GM18868 (cell line): Measurements from ENCODE around the gene FNIP2.

Experiments
- ATAC-seq: cut with Tn5 transposase; IDR thresholded peaks from one replicate; pipeline ENCODE4 v1.9.1; 2021; ENCODE audit warnings: mild to moderate bottlenecking, moderate library complexity; ENCODE audit not compliant: unreplicated experiment

FNIP2 gene

DNA sequence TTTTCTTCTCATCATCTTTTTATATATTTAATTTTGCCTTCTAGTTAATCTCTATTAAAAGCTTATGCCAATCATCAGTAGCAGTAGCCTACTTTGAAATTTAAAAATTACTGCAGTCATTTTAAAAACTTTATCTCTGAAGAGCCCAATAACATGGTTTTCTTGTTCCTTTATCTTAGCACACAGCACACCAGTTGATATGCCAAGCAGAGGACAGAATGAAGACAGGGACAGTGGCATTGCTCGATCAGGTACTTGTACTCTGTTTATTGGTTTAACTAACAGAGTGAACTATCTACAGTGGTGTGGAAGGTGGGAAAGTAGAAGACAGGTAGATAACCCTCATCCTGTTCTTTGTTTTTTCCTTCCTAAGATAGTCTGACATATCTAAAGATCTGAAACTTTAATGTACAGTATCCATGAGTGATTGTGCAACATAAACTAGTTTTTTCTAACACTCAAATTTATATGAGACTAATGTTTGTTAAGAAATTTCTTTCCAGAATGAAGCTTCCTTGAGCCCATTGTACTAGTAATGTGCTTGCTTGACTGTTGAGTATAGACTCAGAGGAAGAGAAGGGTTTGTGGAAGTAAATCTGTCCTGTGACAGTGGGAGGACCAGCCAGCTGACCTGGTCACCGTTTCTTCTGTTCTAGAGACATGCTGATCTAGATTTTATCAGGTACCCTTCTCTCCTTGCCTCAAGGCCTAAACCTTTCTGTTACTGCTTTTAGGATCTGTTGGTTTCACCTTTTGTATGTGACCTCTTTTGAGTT, 66.6 kb downstream of the FNIP2 start:
- no peak for ATAC-seq

DNA sequence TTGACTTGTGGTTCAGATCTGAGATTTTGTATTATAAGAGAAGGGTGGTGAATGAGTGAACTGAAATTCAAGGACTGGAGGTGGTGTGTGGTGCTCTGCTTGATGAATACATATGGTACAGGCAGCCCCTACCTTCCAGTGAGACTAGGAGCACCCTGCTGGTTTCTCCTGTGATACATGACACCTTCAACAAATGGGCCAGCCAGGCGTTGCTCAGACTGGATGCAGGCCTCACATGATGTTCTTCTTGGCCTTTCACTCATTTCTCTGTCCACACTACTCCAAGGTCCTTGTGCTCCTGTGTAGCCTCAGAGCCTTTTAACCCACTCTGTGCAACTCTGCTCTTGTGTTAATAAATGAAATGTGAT, 67.2 kb downstream of the FNIP2 start:
- ATAC-seq = no peak

DNA sequence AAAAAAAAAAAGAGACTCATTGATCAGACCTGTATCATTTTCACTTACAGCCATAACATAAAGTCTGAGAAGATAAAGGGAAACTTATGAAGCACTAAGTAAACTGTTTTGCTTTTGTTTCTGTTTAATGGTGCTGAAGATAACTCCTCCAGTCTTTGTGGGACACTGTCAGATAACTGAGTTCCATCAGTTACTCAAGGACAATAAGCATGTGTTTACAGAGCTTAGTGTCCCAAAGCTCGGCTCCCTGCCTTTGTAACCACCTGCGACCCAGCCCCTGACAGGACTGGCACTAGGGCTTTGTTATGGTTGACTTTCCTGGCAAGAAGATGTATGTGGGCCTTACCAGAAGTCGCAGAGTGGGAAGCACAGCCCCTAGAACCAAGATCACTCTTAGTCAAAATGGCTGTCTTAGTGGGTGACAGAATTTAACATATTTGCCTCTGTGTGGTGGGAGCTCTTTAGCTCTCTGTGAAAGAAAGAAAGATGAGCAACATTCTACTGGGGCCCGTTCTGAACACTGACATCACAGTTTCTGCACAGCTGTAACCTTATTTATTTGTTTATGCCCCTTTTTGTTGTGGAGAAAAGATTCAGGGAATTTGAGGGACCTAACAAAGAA, 68.1 kb downstream of the FNIP2 start:
- no peak for ATAC-seq

DNA sequence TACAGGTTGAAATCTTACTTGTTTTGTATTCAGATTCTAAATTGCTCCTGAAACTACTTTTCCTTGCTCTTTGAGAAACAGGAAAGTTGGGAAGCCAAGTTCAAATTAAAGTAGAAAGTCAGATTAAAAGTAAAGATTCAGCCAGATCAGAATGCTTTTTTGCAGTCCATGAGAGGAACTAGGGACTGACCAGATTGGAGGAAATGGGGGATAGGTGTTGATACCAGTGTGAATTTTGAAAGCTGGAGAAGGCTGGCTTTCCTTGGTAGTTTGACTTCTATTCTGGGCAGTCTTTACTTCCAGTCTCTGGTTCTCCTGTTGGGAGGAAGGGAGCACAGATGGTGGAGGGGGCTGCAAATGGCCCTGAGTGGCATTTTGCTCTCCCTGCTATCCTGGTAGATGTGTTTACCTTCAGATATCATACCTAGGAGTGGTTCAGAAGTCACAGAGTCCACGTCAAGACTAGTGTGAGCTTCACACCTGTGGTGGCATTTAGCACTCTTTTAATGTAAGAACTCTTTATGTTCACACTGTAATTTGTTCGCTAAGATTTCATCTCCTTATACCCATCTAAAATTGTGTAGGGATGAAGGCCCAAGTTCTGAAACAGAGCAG, 68.8 kb downstream of the FNIP2 start:
- ATAC-seq = no peak

DNA sequence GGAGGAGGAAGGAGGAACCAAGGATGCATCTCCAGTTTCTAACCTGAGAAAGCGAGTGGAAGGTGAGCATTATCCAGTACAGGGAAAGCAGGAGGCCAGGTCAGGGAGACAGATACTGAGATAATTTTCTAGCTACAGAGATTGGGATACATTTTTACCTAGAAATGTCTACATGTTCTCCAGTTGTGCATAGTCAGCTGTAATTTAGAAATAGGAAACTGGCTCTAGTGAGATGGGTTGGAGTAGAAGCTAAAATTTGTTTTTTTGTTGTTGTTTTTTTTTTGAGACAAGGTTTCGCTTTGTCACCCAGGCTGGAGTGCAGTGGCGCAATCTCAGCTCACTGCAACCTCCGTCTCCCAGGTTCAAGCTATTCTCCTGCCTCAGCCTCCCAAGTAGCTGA, 71.3 kb downstream of the FNIP2 start:
- ATAC-seq = no peak

DNA sequence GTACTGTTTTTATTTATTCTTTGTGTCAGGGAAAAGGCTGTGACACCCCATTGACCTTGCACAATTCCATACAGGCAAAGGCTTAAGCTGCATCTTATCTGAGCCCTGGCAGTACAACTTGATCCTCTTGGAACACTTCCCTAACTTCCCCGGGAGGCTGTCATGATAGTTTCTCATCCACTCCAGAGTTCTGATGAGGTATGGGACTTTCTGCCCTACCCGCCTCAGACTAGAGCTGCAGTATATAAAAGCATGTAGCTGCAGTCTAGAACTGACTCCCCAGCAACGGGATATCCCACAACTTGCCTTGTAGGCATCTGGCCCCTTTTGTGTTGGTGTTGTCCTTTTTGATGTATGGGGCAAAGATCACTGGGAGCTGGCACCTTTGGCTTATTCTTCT, 72.7 kb downstream of the FNIP2 start:
- no peak for ATAC-seq

DNA sequence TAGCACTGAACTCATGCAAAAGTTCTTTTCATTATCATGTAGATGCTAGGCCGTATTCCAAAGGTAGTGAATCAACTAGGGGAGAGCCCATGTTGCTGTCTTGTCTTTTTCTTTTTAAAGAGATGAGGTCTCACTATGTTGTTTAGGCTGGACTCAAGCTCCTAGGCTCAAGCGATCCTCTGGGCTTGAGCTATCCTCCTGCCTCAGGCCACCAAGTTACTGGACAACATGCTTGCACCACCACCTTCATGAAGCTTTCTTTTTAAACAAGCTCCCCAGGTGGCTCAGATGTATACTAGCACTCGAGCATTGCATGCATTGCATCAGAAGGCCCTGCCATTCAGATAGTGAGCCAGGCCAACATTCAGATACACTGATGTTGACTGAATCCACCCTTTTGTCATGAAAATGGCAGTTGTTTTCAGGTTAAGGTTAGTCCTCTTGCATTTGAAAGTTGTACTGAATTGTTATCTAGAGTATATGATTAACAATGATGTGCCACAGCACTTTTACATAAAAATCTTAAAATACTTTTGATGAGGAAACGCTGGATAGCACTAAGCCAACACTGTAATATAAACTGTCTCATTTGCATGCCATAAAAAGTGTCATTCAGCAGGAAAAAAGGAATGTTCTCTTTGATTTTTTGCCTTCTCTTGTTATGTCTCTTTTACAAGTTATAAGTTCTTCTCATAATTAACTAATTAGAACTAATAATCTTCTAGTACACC, 76.7 kb downstream of the FNIP2 start:
- ATAC-seq = no peak

DNA sequence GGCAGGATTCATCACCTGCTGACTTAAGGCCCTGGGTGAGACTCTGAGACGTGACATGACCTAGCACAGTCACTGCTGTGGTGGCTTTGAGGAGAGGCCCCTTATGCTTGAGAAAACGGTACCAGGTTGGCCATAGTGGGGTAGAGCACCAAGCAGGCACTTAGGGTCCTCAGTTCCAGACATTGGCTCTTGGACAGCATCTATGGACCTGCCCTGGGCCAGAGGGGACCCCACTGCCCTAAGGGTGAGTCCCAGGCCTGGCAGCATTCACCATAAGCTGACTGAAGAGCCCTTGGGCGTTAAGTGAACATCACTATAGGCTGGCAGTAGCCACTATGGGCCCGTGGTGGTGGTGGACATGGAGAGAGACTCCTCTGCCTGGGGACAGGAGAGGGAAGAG, 78.7 kb downstream of the FNIP2 start:
- ATAC-seq = no peak

DNA sequence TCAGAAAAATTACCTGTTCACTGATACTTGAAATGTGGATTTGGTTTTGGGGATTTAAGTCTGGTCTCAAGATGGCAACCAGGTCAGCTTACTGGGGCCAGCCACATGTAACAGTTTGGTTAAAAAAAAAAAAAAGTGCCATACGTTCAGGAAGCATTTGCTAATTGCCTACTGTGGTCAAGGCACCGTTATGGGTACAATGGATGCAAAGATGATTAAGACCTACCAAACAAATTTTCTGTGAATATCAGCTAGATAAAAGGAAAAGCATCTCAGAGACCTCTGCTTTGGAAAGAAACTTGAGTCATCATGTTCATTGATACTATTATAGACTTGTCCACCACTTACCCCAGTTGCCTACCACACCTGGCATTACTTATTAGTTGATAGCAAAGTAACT, 80.9 kb downstream of the FNIP2 start:
- ATAC-seq = no peak

DNA sequence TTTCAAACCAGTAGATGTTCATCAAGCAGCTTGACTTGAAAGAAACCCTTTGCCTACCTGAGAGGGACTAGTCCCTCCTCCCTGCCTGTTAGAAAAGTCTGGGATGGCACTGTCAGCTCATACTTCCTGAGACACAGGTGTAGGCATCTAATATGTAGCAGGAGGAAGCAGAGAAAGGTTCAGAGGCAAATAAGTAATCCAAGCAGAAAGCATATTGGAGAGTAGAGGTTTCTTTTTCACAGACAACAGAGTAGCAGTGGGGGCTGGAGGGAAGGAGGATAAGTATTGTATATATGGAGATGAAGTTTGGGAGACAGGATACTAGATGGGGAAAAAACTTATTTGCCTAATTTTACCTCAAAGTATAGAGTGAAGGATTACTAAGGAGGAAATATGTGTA, 81.5 kb downstream of the FNIP2 start:
- ATAC-seq = no peak

DNA sequence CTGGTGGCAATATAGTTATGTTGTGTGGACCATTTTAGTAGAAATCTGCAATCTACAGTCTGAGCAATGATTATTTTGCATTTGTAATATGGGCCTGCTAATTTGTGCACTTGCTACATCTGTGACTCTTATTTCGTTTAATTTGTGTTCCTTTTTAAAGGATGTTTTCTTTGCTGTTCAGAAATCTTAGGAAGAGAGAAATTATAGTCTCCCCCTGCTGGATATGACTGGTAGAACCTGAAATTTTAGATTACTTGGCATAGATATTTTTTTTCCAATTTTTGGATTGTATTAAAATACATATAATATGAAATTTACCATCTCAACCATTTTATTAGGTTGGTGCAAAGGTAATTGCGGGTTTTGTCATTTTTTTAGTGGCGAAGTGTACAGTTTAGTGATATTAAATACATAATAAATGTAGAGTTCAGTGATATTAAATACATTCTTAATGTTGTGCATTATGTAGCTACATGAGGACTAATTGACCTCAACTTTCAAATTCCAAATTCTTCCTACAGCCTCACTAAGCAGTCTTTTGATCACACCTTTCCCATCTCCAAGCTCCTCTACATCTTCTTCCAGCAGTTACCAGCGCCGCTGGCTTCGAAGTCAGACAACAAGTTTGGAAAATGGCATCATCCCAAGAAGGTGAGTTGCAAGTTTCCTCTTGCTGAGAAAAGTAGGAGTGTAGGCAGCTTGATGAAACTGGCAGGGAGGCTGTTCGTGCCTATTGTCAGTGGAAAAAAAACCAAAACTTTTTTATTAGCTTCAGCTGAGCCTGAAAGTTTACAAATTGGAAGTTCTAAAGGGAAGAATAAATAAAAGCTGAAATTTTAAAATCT, 82.2 kb downstream of the FNIP2 start:
- no peak for ATAC-seq

DNA sequence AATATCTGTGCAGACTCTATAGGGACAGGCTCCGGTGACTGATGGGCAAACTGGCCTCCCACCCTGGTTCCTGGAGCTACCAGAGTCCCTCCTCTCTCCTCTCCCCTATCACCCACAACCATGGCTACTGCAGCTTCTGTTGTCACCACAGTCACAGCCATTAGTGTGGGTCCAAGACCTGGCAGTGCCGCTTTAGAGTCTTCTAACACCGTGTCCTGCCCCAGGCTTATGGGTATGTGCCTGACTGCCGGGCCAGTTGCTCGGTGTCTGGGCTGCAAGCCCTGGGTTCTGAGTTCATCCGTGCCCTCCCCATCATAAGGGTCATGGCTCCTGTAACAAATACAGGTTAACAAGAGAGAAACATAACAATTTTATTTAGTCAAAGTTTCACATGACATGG, 85.4 kb downstream of the FNIP2 start:
- ATAC-seq = no peak

DNA sequence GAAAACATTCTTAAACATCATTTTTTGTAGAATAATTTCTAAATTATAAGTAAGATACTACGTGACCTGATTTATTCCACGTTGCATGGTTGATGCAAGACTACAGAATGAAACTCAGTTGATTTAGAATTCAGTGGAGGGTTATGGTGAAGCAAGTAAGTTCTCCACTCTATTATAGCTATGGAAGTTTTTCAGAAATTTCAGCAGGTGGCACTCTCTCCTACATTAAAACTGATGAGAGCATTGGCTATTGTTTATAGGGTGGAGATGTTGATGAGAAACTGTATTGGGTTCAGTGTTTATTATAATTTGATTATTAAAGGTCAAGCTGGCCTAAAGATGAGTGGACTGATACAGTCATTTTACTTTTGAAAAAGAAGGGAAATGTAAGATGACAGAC, 88.0 kb downstream of the FNIP2 start:
- ATAC-seq = peak; percentile 73

DNA sequence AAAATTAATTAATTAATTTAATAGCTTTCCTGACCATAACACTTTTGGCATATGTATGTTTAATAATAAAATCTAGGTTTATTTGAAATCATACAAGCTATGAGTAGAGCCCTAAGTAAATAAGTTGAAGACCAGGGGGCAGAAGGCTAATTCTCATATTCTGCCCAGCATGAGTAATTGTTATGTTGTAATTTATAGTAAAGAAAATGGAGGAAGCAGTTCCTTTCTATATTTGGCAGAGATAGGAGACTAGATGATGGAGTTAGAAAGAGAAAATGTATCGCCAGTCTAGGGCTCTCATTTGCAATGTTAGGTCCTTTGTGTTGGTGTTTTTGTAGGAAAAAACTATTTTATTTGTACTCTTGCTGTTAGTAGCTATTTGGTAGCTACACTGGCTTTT, 89.1 kb downstream of the FNIP2 start:
- ATAC-seq = no peak

DNA sequence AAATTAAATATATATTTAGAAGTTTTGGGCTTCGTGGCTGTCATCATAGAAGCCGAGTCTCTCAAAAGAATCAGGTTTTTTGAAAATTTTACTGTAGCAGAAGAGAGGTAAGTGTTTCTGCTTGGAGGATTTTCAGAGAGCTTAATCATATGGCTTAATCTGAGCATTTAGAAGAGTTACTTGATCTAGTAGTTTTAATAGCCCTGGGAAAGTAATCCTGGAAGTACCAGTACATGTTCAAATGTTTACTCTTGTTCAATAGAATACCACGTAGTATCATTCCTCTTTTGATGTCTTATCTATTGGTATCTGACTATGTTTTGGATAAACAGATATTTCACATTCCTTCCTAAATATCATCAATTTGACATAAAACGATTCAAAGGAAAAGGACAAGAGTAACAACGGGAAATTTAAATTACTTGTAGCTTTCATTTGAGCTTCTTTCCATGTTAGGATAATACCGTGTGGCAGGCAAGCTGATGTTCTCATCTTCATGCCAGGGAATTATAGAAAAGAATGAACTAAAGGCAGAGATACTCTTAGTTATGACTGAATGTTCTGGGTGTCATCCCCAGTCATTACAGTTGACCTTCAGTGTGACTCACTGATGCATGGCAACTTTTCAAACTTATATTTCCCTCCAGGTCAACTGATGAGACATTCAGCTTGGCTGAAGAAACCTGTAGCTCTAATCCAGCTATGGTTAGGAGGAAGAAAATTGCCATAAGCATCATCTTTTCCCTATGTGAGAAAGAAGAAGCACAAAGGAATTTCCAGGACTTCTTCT, 89.8 kb downstream of the FNIP2 start:
- no peak for ATAC-seq

DNA sequence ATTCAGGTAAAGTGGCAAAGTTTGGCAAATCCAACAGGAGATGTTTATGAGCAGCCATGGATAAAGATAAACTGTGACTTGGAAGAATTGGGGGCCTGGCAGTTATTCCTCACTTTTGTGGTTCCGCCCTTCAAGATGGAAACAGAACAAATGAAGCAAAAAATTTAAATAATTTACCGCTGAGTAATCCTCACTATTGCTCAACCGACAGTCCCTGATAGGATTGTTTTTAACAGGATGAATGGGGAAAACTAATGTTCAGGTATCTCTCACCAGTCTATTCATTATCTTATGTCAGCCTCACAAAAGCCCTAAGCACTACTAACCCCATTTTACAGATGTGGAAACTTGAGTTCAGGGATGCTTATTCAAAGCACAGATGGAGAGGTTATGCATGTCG, 90.8 kb downstream of the FNIP2 start:
- ATAC-seq = no peak

DNA sequence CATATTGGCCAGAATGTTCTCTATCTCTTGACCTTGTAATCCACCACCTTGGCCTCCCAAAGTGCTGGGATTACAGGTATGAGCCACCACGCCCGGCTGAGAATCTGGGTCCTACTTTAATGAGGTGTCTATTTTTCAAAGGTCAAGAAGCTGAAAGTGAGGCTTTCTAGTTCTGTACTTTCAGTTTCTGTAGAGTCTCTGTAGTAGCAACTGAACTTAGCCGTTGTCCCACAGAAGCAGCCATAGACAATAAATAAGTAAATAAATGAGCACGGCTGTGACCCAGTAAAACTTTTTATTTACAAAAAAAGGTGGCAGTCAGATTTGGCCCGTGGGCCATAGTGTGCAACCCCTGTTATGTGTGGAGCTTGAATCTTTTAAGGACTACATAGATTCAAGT, 92.0 kb downstream of the FNIP2 start:
- peak; percentile 61 for ATAC-seq

DNA sequence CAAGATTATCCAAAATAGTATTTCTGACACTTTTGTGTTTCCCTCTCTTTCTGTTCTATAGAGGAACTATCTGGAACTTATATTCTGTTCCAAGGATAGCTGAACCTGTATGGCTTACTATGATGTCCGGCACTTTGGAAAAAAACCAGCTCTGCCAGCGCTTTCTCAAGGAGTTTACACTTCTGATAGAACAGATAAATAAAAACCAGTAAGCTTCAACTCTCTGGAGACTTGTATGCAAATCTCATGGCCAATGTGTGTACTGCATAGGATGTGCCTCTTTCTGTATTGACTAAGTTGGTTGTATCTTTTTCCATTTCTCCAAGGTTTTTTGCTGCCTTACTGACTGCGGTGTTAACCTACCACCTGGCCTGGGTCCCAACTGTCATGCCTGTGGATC, 92.5 kb downstream of the FNIP2 start:
- ATAC-seq = no peak

DNA sequence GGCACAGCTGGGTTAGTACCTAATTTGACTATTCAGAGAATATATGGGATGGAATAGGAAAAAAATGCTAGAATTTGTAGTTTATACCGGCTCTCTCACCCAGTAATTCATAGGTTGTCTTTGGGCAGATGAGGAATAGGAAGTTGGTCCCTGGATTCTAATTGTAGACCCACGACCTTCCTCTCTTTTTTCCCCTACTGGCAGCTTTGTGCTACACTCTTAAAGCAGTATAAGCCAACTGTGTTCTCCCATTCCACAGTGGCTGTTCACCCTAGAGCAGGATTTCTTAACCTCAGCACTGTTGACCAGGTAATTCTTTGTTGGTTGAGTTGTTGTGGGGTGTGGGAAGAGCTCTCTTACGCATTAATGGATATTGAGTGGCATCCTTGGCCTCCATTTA, 92.9 kb downstream of the FNIP2 start:
- ATAC-seq = no peak

DNA sequence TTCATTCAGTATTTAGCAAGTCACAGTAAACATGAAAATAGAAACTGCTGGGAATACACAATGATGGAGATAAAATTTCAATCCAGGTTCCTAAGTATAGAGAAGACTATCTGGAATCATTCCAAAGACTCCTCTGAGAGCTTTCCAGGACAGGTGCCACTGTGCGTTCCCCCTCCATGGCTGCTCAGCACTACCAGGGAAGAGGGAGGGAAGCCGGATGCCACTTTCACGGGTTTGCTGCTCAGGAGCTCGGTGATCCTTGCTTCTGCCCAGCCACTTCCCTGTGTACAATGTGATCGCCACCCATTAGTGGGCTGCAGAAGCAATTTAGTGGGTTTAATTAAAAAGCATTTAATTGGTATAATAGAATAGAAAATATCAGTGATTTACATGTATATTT, 94.5 kb downstream of the FNIP2 start:
- ATAC-seq = no peak
